Cerebellar cortex (tissue), 1 donor: ENCODE measurements around the gene EFHC1.

Experiments
- DNase-seq: peaks from one replicate; pipeline ENCODE4 v3.0.0-alpha.2; 2015; ENCODE audit warnings: low spot score

Gene EFHC1

GRCh38 chr6:52539607-52540006 lies 119.5 kb downstream of the EFHC1 start:
- DNase-seq, result no peak

- DNase-seq, result no peak
Measured at GRCh38 chr6:52540286-52540902, 120.3 kb downstream of the EFHC1 start.

GRCh38 chr6:52541135-52541534 lies 121.0 kb downstream of the EFHC1 start:
- no peak for DNase-seq

GRCh38 chr6:52543262-52543661 lies 123.1 kb downstream of the EFHC1 start:
- DNase-seq, result no peak

GRCh38 chr6:52543729-52544601 lies 123.8 kb downstream of the EFHC1 start:
- no peak for DNase-seq

- DNase-seq, result no peak
Measured at GRCh38 chr6:52544602-52545405, 124.7 kb downstream of the EFHC1 start.

- no peak for DNase-seq
Measured at GRCh38 chr6:52545406-52546119, 125.4 kb downstream of the EFHC1 start.

- no peak for DNase-seq
Measured at GRCh38 chr6:52546192-52546591, 126.0 kb downstream of the EFHC1 start.

- no peak for DNase-seq
Measured at GRCh38 chr6:52546678-52547077, 126.5 kb downstream of the EFHC1 start.

- no peak for DNase-seq
Measured at GRCh38 chr6:52547647-52548352, 127.7 kb downstream of the EFHC1 start.

GRCh38 chr6:52548353-52548713 lies 128.2 kb downstream of the EFHC1 start:
- no peak for DNase-seq

GRCh38 chr6:52548999-52549398 lies 128.9 kb downstream of the EFHC1 start:
- no peak for DNase-seq

GRCh38 chr6:52549428-52549827 lies 129.3 kb downstream of the EFHC1 start:
- no peak for DNase-seq

GRCh38 chr6:52550014-52550575 lies 130.0 kb downstream of the EFHC1 start:
- no peak for DNase-seq

- no peak for DNase-seq
Measured at GRCh38 chr6:52550870-52551269, 130.7 kb downstream of the EFHC1 start.

- DNase-seq, result peak; percentile 67
Measured at GRCh38 chr6:52551483-52552277, 131.5 kb downstream of the EFHC1 start.

- DNase-seq, result no peak
Measured at GRCh38 chr6:52552278-52552643, 132.1 kb downstream of the EFHC1 start.

GRCh38 chr6:52553158-52553557 lies 133.0 kb downstream of the EFHC1 start:
- no peak for DNase-seq

- DNase-seq, result no peak
Measured at GRCh38 chr6:52553719-52554118, 133.6 kb downstream of the EFHC1 start.

- DNase-seq, result no peak
Measured at GRCh38 chr6:52554684-52555280, 134.6 kb downstream of the EFHC1 start.
